GM23248 (cell line): ENCODE data around the gene C3. TPM values are rescaled to one million over a fixed set of nuclear protein-coding genes. Genes with fewer than 3 reads are reported as not detected.
"Not testable (repeated sequence)": the region's sequence is repeated elsewhere in the genome, so short reads cannot be mapped to it uniquely, and the experiment has no call there.

Experiments
- DNase-seq: peaks from one replicate; pipeline ENCODE4 v3.0.0-alpha.2; 2015
- H2AFZ ChIP-seq: fragments of 200-600 bp; sonication (generic); 2 replicates; pipeline ENCODE4 v1.6.1; 2016; ENCODE audit warnings: antibody characterized with exemption
- H3F3A ChIP-seq: fragments of 200-600 bp; sonication (generic); 2 replicates; pipeline ENCODE4 v1.6.1; 2016; ENCODE audit warnings: mild to moderate bottlenecking, antibody characterized with exemption, mixed run types; ENCODE audit not compliant: insufficient read depth
- H3K27ac ChIP-seq: fragments of 200-600 bp; sonication (generic); 2 replicates; pipeline ENCODE4 v1.5.1; 2016; ENCODE audit warnings: mild to moderate bottlenecking
- H3K27me3 ChIP-seq: fragments of 200-600 bp; sonication (generic); replicated peaks from 2 replicates; pipeline ENCODE4 v1.6.1; 2016; ENCODE audit warnings: mild to moderate bottlenecking; ENCODE audit not compliant: insufficient read depth
- H3K36me3 ChIP-seq: fragments of 200-600 bp; sonication (generic); 2 replicates; pipeline ENCODE4 v1.6.1; 2016; ENCODE audit warnings: low read depth, mild to moderate bottlenecking
- H3K4me1 ChIP-seq: fragments of 200-600 bp; sonication (generic); 2 replicates; pipeline ENCODE4 v1.6.1; 2016; ENCODE audit warnings: mild to moderate bottlenecking; ENCODE audit not compliant: insufficient read depth
- H3K4me2 ChIP-seq: fragments of 200-600 bp; sonication (generic); one replicate; pipeline ENCODE4 v1.6.1; 2016; ENCODE audit warnings: mild to moderate bottlenecking; ENCODE audit not compliant: unreplicated experiment
- H3K4me3 ChIP-seq: fragments of 200-600 bp; sonication (generic); 2 replicates; pipeline ENCODE4 v1.5.1; 2016; ENCODE audit warnings: mild to moderate bottlenecking
- H3K79me2 ChIP-seq: fragments of 200-600 bp; sonication (generic); 2 replicates; pipeline ENCODE4 v1.6.1; 2016; ENCODE audit warnings: mild to moderate bottlenecking; ENCODE audit not compliant: insufficient read depth
- H3K9ac ChIP-seq: fragments of 200-600 bp; sonication (generic); 2 replicates; pipeline ENCODE4 v1.6.1; 2016; ENCODE audit warnings: mild to moderate bottlenecking
- H3K9me2 ChIP-seq: fragments of 200-600 bp; sonication (generic); 2 replicates; pipeline ENCODE4 v1.6.1; 2016; ENCODE audit warnings: mixed run types, mild to moderate bottlenecking, moderate library complexity; ENCODE audit not compliant: insufficient read depth
- H3K9me3 ChIP-seq: fragments of 200-600 bp; sonication (generic); one replicate; pipeline ENCODE4 v1.6.1; 2017; ENCODE audit warnings: low read depth
- H4K20me1 ChIP-seq: fragments of 200-600 bp; sonication (generic); 2 replicates; pipeline ENCODE4 v1.6.0; 2016; ENCODE audit not compliant: insufficient read depth
- EZH2 ChIP-seq: fragments of 200-600 bp; sonication (generic); IDR thresholded peaks from 2 replicates; pipeline ENCODE4 v1.6.1; 2018; ENCODE audit warnings: antibody characterized with exemption, mild to moderate bottlenecking; ENCODE audit not compliant: insufficient read depth, poor library complexity, severe bottlenecking
- EZH2phosphoT487 ChIP-seq: fragments of 200-600 bp; sonication (generic); IDR thresholded peaks from 2 replicates; pipeline ENCODE4 v1.6.1; 2018; ENCODE audit warnings: antibody characterized with exemption, moderate library complexity, mild to moderate bottlenecking, low read depth; ENCODE audit not compliant: insufficient read depth
- WGBS, 2 experiments: methylation state at CpG; one replicate each; pipeline ENCODE4 v1.1.6; 2015 to 2017; ENCODE audit warnings: low lambda C conversion rate in 2 of 2, low coverage in 1 of 2; ENCODE audit errors: missing lambda C conversion rate in 2 of 2; 5-methylcytosine and 5-hydroxymethylcytosine counted together
- in situ Hi-C: fragments of 300-500 bp; cut with MboI; formaldehyde crosslinking; loops from 2 replicates; pipeline ENCODE4 v1.15.0; 2020
- polyA plus RNA-seq: library from polyadenylated mRNA; unstranded; fragments of >200 nt; fragmentation: Nextera tagmentation; extraction: Ambion mirVana; gene quantifications from 2 replicates; pipeline ENCODE4 v1.2.1, GENCODE V29; 2016
- total RNA-seq: library from RNA; depleted of rRNA; stranded (reverse); fragments of >200 nt; shearing (Covaris generic); gene quantifications from 2 replicates; pipeline ENCODE4 v1.2.3, GENCODE V29; 2014

The C3 gene
- total and polyA plus RNA-seq, 2 experiments from 2014 or later: 3.1 to 3.5 TPM

- Histone ChIP-seq H3K4me2 (no peak overlapping the region), H3K4me1 (no peaks in the 10 kb centered on the region), H3K9me3 (no peaks in the 10 kb centered on the region)
These were observed 59.5 kb downstream of the C3 start for GRCh38 chr19:6660930-6661329.

GRCh38 chr19:6656390-6656789, 64.1 kb downstream of the C3 start:
- H3K27ac ChIP-seq, H3K9me2 ChIP-seq, DNase-seq, H3K4me2 ChIP-seq, H3K4me1 ChIP-seq, H2AFZ ChIP-seq, in situ Hi-C loops, H4K20me1 ChIP-seq, H3K36me3 ChIP-seq, H3K9ac ChIP-seq, H3K4me3 ChIP-seq, H3K9me3 ChIP-seq, H3K79me2 ChIP-seq, H3F3A ChIP-seq, H3K27me3 ChIP-seq: not testable (repeated sequence)
- WGBS, 2 experiments: 58 to 65% methylated on average over 9 of the region's 9 CpGs

More at GRCh38 chr19:6660930-6661329, 59.5 kb downstream of the C3 start:
- Histone ChIP-seq H3K36me3 (no peaks in the 10 kb centered on the region), H2AFZ (no peak overlapping the region), H3K9ac (no peak overlapping the region), H4K20me1 (no peaks in the 10 kb centered on the region), H3K27me3 (no peaks in the 10 kb centered on the region; the same call in 1 of the 2 replicates), H3K79me2 (no peaks in the 10 kb centered on the region), H3K4me3 (no peak overlapping the region), H3K9me2 (no peaks in the 10 kb centered on the region), H3F3A (no peaks in the 10 kb centered on the region), H3K27ac (no peak overlapping the region)
- TF ChIP-seq EZH2phosphoT487 (no peak), EZH2 (no peak)
- in situ Hi-C loops: no loop called here
- no peak for DNase-seq
- 47 to 49% methylated on average over 17 to 20 of the region's 20 CpGs for WGBS, 2 experiments

- no peaks in the 10 kb centered on the region; the same call in 1 of the 2 replicates for H3K27me3 ChIP-seq
- DNase-seq: no peak
- TF ChIP-seq EZH2 (no peak), EZH2phosphoT487 (no peak)
- no peaks in the 10 kb centered on the region for H3K79me2 ChIP-seq
- H3F3A ChIP-seq: no peaks in the 10 kb centered on the region
- H4K20me1 ChIP-seq: no peaks in the 10 kb centered on the region
- no peak overlapping the region for H2AFZ ChIP-seq
- H3K36me3 ChIP-seq: no peaks in the 10 kb centered on the region
- no peak overlapping the region for H3K4me3 ChIP-seq
- no peak overlapping the region for H3K4me2 ChIP-seq
- no peaks in the 10 kb centered on the region for H3K4me1 ChIP-seq
- 53 to 57% methylated on average over 14 to 15 of the region's 15 CpGs for WGBS, 2 experiments
- no peak overlapping the region for H3K27ac ChIP-seq
- H3K9ac ChIP-seq: no peak overlapping the region
- in situ Hi-C loops: no loop called here
- no peaks in the 10 kb centered on the region for H3K9me2 ChIP-seq
- H3K9me3 ChIP-seq: no peaks in the 10 kb centered on the region
These were observed 65.8 kb downstream of the C3 start for GRCh38 chr19:6654347-6655310.

GRCh38 chr19:6652805-6653094, 67.7 kb downstream of the C3 start:
- WGBS, 2 experiments: 58 to 61% methylated on average over 1 of the region's 1 CpG
- no peak for TF ChIP-seq EZH2
- TF ChIP-seq EZH2phosphoT487: no peak
- in situ Hi-C loops: no loop called here

More at GRCh38 chr19:6652805-6653094, 67.7 kb downstream of the C3 start:
- Histone ChIP-seq H3K27ac (no peak overlapping the region), H4K20me1 (no peaks in the 10 kb centered on the region), H3K27me3 (peaks cover 13% of the 10 kb centered on the region), H3K36me3 (no peaks in the 10 kb centered on the region), H2AFZ (no peak overlapping the region), H3K9ac (no peak overlapping the region), H3F3A (no peaks in the 10 kb centered on the region), H3K4me2 (no peak overlapping the region), H3K4me3 (no peak overlapping the region), H3K79me2 (no peaks in the 10 kb centered on the region), H3K9me2 (no peaks in the 10 kb centered on the region), H3K9me3 (no peaks in the 10 kb centered on the region), H3K4me1 (no peaks in the 10 kb centered on the region)
- no peak for DNase-seq
